Measurements from ENCODE around the gene SLC22A5.
A peak's percentile ranks its signal among the peaks of the same experiment; 100 is the strongest.

SLC22A5 gene

DNA sequence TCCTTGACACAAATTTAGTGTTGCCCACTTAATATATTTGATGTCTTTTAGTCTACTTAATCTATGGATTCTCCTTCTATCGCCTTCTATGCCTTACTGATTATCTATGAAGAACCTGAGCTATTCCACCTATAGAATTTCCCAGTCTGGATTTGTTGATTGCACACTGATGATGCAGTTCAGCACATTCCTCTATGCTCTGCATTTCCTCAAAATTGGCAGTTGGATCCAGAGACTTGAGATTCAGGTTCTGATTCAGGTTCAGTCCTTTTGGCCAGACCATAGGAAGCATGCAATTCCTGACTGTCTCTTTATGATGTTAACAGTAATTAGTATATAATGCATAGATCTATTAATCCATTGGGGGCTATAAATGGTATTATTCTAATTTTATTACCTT is 13.8 kb downstream of the SLC22A5 start:
- TF ChIP-seq MAX (IDR thresholded peaks at IDR 0.05) (no peak), ZBTB7A (IDR thresholded peaks at IDR 0.05; ENCODE audit: low read depth) (no peak), CEBPB (IDR thresholded peaks at IDR 0.05) (no peak), EP300 (IDR thresholded peaks at IDR 0.05; ENCODE audit: borderline replicate concordance) (no peak), TEAD4 (IDR thresholded peaks at IDR 0.05) (no peak), NFIC (IDR thresholded peaks at IDR 0.05) (no peak), YY1 (IDR thresholded peaks at IDR 0.05; ENCODE audit: low read depth) (no peak)
- TF ChIP-seq, protein P1, sequence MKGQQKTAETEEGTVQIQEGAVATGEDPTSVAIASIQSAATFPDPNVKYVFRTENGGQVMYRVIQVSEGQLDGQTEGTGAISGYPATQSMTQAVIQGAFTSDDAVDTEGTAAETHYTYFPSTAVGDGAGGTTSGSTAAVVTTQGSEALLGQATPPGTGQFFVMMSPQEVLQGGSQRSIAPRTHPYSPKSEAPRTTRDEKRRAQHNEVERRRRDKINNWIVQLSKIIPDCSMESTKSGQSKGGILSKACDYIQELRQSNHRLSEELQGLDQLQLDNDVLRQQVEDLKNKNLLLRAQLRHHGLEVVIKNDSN (IDR thresholded peaks at IDR 0.05): no peak
- TF ChIP-seq, protein P2, sequence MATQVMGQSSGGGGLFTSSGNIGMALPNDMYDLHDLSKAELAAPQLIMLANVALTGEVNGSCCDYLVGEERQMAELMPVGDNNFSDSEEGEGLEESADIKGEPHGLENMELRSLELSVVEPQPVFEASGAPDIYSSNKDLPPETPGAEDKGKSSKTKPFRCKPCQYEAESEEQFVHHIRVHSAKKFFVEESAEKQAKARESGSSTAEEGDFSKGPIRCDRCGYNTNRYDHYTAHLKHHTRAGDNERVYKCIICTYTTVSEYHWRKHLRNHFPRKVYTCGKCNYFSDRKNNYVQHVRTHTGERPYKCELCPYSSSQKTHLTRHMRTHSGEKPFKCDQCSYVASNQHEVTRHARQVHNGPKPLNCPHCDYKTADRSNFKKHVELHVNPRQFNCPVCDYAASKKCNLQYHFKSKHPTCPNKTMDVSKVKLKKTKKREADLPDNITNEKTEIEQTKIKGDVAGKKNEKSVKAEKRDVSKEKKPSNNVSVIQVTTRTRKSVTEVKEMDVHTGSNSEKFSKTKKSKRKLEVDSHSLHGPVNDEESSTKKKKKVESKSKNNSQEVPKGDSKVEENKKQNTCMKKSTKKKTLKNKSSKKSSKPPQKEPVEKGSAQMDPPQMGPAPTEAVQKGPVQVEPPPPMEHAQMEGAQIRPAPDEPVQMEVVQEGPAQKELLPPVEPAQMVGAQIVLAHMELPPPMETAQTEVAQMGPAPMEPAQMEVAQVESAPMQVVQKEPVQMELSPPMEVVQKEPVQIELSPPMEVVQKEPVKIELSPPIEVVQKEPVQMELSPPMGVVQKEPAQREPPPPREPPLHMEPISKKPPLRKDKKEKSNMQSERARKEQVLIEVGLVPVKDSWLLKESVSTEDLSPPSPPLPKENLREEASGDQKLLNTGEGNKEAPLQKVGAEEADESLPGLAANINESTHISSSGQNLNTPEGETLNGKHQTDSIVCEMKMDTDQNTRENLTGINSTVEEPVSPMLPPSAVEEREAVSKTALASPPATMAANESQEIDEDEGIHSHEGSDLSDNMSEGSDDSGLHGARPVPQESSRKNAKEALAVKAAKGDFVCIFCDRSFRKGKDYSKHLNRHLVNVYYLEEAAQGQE (IDR thresholded peaks at IDR 0.05; ENCODE audit: low read depth): no peak

DNA sequence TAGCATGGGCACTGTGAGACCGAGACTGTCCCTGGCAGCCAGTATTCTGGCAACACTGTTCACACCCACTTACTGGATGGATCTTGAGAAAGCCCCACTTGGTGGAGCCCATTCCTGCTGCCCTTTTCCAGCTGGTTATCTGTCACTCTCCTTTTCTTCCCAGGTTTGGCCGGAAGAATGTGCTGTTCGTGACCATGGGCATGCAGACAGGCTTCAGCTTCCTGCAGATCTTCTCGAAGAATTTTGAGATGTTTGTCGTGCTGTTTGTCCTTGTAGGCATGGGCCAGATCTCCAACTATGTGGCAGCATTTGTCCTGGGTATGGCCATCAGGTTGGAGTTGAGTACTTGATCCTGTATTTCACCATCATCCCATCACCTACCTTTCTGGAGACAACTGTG is 14.5 kb downstream of the SLC22A5 start:
- no peak for TF ChIP-seq CREB1 (IDR thresholded peaks at IDR 0.05; ENCODE audit: low read depth)
- no peak for TF ChIP-seq FOXM1 (IDR thresholded peaks at IDR 0.05; ENCODE audit: borderline replicate concordance, low read depth)
- TF ChIP-seq YY1 (IDR thresholded peaks at IDR 0.05; ENCODE audit: low read depth): no peak
- no peak for TF ChIP-seq RAD21 (IDR thresholded peaks at IDR 0.05; ENCODE audit: low read depth)
- TF ChIP-seq EGR1 (IDR thresholded peaks at IDR 0.05): no peak

GRCh38 chr5:132384506-132385050 is 15.1 kb downstream of the SLC22A5 start:
- TF ChIP-seq TAF1 (IDR thresholded peaks at IDR 0.05; ENCODE audit: low read depth) (no peak), TEAD4 (IDR thresholded peaks at IDR 0.05) (no peak), MAX (IDR thresholded peaks at IDR 0.05) (no peak), FOXM1 (IDR thresholded peaks at IDR 0.05; ENCODE audit: borderline replicate concordance, low read depth) (no peak), RAD21 (IDR thresholded peaks at IDR 0.05; ENCODE audit: low read depth) (no peak), NFIC (IDR thresholded peaks at IDR 0.05) (no peak), TCF12 (IDR thresholded peaks at IDR 0.05; ENCODE audit: low read depth) (no peak), CREB1 (IDR thresholded peaks at IDR 0.05; ENCODE audit: low read depth) (no peak), ZBTB7A (IDR thresholded peaks at IDR 0.05; ENCODE audit: low read depth) (no peak), EP300 (IDR thresholded peaks at IDR 0.05; ENCODE audit: borderline replicate concordance) (no peak), CEBPB (IDR thresholded peaks at IDR 0.05) (no peak), YY1 (IDR thresholded peaks at IDR 0.05; ENCODE audit: low read depth) (no peak), EGR1 (IDR thresholded peaks at IDR 0.05) (no peak)
- TF ChIP-seq, protein P1 (IDR thresholded peaks at IDR 0.05): no peak
- TF ChIP-seq, protein P2 (IDR thresholded peaks at IDR 0.05; ENCODE audit: low read depth): no peak

DNA sequence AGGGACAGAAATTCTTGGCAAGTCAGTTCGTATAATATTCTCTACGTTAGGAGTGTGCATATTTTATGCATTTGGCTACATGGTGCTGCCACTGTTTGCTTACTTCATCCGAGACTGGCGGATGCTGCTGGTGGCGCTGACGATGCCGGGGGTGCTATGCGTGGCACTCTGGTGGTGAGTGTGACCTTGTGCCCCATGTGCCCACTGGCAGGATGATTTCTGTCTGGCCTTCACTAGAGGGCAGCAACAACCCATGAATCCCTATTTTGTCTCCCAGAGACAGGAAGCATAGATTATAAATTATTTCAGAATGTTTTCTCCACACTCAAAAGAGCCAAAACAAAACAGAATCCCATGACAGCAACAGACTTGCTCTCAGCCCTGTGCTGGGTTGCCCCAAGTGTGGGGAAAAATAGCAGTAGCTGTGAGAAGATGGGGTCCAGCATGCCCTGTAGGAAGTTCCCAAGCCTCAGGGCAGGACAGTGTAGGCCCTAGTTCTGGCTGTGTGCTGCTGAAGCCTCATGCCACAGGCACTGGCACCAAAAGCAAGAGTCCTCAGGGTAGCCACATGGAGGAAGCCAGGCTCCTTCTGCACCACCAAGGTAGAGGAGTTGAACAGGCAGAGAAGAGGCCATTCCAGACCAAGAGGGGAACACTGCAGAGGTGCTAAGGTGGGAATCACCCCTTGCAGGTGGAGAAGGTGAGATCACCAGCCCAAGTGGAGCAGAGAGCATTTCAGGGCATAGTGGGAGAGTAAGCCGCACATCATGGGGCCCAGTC is 16.0 kb downstream of the SLC22A5 start:
- TF ChIP-seq TCF12 (IDR thresholded peaks at IDR 0.05; ENCODE audit: low read depth) (no peak), RAD21 (IDR thresholded peaks at IDR 0.05; ENCODE audit: low read depth) (peak; percentile 83)

DNA sequence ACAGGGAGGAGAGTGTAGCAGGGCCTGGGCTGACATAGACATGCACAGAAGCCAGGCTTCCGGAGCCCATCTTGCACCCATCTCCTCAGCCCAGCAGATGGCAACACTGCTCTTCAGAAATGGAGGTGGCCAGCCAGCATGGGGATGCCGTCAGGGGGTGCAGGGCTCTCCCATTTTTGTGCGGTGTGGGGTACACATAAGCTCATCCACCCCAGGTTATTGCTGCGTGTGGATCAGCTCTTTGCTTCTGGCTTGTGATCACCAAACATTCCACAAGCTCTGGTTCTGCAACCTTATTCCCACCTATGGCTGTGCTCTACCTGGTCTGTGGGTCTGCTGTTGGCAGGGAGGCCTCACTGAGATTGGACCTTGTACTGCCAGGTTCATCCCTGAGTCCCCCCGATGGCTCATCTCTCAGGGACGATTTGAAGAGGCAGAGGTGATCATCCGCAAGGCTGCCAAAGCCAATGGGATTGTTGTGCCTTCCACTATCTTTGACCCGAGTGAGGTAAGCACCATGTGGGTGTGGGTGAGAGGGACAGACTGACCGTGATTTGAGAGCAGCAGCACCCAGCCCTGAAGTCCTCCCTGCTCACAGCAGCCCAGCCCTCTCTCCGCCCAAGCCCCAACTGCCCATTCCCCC is 17.3 kb downstream of the SLC22A5 start:
- TF ChIP-seq, protein P2 (IDR thresholded peaks at IDR 0.05; ENCODE audit: low read depth): no peak
- TF ChIP-seq RAD21 (IDR thresholded peaks at IDR 0.05; ENCODE audit: low read depth): peak; percentile 86
